OCI-LY3 (cell line): ENCODE data around the gene SPOCD1.

Experiments used
- H2AFZ ChIP-seq: fragments of 200-600, 300-600 bp; shearing (Covaris generic); 2 replicates; pipeline ENCODE4 v1.6.0; 2014; ENCODE audit warnings: antibody characterized with exemption, low read depth, low read length
- H3K27ac ChIP-seq: fragments of 200-600, 300-600 bp; sonication (generic); 2 replicates; pipeline ENCODE4 v1.5.1; 2014; ENCODE audit warnings: mild to moderate bottlenecking, low read length, moderate library complexity, mixed read lengths
- H3K27me3 ChIP-seq: fragments of 200-600, 300-600 bp; sonication (generic); 2 replicates; pipeline ENCODE4 v1.6.1; 2014; ENCODE audit warnings: low read depth, low read length, mixed read lengths
- H3K36me3 ChIP-seq: fragments of 200-600, 300-600 bp; sonication (generic); replicated peaks from 2 replicates; pipeline ENCODE3; 2014; ENCODE audit warnings: low read depth, low read length, mixed read lengths
- H3K4me1 ChIP-seq: fragments of 300-600, 200-600 bp; sonication (generic); 2 replicates; pipeline ENCODE4 v1.6.1; 2014; ENCODE audit warnings: low read length, mixed read lengths
- H3K4me2 ChIP-seq: fragments of 200-600, 300-600 bp; sonication (generic); 2 replicates; pipeline ENCODE4 v1.6.1; 2014; ENCODE audit warnings: low read length, mixed read lengths
- H3K4me3 ChIP-seq: fragments of 300-600, 200-600 bp; sonication (generic); 2 replicates; pipeline ENCODE4 v1.5.1; 2014; ENCODE audit warnings: antibody characterized with exemption, mild to moderate bottlenecking, low read length, moderate library complexity
- H3K79me2 ChIP-seq: fragments of 300-600, 200-600 bp; shearing (Covaris generic); 2 replicates; pipeline ENCODE4 v1.6.1; 2014; ENCODE audit warnings: mild to moderate bottlenecking, low read length, mixed read lengths
- H3K9ac ChIP-seq: fragments of 300-600, 200-600 bp; shearing (Covaris generic); 2 replicates; pipeline ENCODE4 v1.6.0; 2014; ENCODE audit warnings: mild to moderate bottlenecking, low read length, moderate library complexity
- H3K9me3 ChIP-seq: fragments of 200-600, 300-600 bp; shearing (Covaris generic); 2 replicates; pipeline ENCODE4 v1.6.1; 2014; ENCODE audit warnings: low read length, mixed read lengths; ENCODE audit not compliant: insufficient read depth
- H4K20me1 ChIP-seq: fragments of 200-600, 300-600 bp; sonication (generic); 2 replicates; pipeline ENCODE4 v1.6.1; 2016; ENCODE audit warnings: low read length, mixed read lengths; ENCODE audit not compliant: insufficient read depth
- CTCF ChIP-seq: fragments of 200-600, 300-600 bp; sonication (generic); IDR thresholded peaks from 2 replicates; pipeline ENCODE4 v1.5.1; 2014; ENCODE audit warnings: antibody characterized with exemption, low read length, low read depth
- EZH2phosphoT487 ChIP-seq: fragments of 200-600 bp; shearing (Covaris generic); IDR thresholded peaks from 2 replicates; pipeline ENCODE4 v1.6.1; 2018; ENCODE audit warnings: antibody characterized with exemption, mixed run types, low read depth

The SPOCD1 gene

GRCh38 chr1:31809698-31810097 is 6.1 kb downstream of the SPOCD1 start:
- Histone ChIP-seq H3K9ac (no peak overlapping the region), H4K20me1 (no peaks in the 10 kb centered on the region), H3K4me1 (no peaks in the 10 kb centered on the region), H3K4me3 (no peak overlapping the region), H3K27me3 (no peaks in the 10 kb centered on the region; the same call in 1 of the 2 replicates), H3K36me3 (no peaks in the 10 kb centered on the region), H3K79me2 (no peaks in the 10 kb centered on the region), H3K4me2 (no peak overlapping the region), H3K27ac (no peak overlapping the region), H2AFZ (no peak overlapping the region), H3K9me3 (no peaks in the 10 kb centered on the region)
- TF ChIP-seq CTCF = no peak
- no peak for TF ChIP-seq EZH2phosphoT487

GRCh38 chr1:31807273-31808048 is 8.4 kb downstream of the SPOCD1 start:
- Histone ChIP-seq H3K27me3 (no peaks in the 10 kb centered on the region; the same call in 1 of the 2 replicates), H3K36me3 (no peaks in the 10 kb centered on the region), H3K4me3 (no peak overlapping the region), H3K79me2 (no peaks in the 10 kb centered on the region), H3K9me3 (no peaks in the 10 kb centered on the region), H4K20me1 (no peaks in the 10 kb centered on the region), H3K27ac (no peak overlapping the region), H3K9ac (no peak overlapping the region), H2AFZ (no peak overlapping the region), H3K4me2 (no peak overlapping the region), H3K4me1 (no peaks in the 10 kb centered on the region)
- TF ChIP-seq CTCF (no peak), EZH2phosphoT487 (no peak)

GRCh38 chr1:31805318-31805717 is 10.5 kb downstream of the SPOCD1 start:
- peaks cover 4% of the 10 kb centered on the region; the same call in 1 of the 2 replicates for H3K27me3 ChIP-seq
- H2AFZ ChIP-seq = no peak overlapping the region
- TF ChIP-seq CTCF (no peak), EZH2phosphoT487 (no peak)
- no peaks in the 10 kb centered on the region for H3K9me3 ChIP-seq
- H3K4me1 ChIP-seq = peaks cover 8% of the 10 kb centered on the region
- no peak overlapping the region for H3K4me2 ChIP-seq
- no peak overlapping the region for H3K4me3 ChIP-seq
- H3K36me3 ChIP-seq = no peaks in the 10 kb centered on the region
- no peak overlapping the region for H3K9ac ChIP-seq
- H3K79me2 ChIP-seq = no peaks in the 10 kb centered on the region
- H4K20me1 ChIP-seq = no peaks in the 10 kb centered on the region
- no peak overlapping the region for H3K27ac ChIP-seq

- H3K4me3 ChIP-seq = no peak overlapping the region
- peaks cover 4% of the 10 kb centered on the region; the same call in 1 of the 2 replicates for H3K27me3 ChIP-seq
- no peak for TF ChIP-seq CTCF
- no peak for TF ChIP-seq EZH2phosphoT487
- H3K36me3 ChIP-seq = no peaks in the 10 kb centered on the region
- no peak overlapping the region for H3K27ac ChIP-seq
- H2AFZ ChIP-seq = no peak overlapping the region
- H3K4me2 ChIP-seq = no peak overlapping the region
- no peaks in the 10 kb centered on the region for H3K79me2 ChIP-seq
- no peaks in the 10 kb centered on the region for H3K9me3 ChIP-seq
- no peaks in the 10 kb centered on the region for H4K20me1 ChIP-seq
- no peak overlapping the region for H3K9ac ChIP-seq
- peaks cover 8% of the 10 kb centered on the region for H3K4me1 ChIP-seq
Observed at GRCh38 chr1:31804098-31804497, 11.7 kb downstream of the SPOCD1 start.
